Measurements from ENCODE around the gene FAM3D. TPM values are rescaled to one million over a fixed set of nuclear protein-coding genes. Genes with fewer than 3 reads are reported as not detected.

The FAM3D gene
- total RNA-seq, 4 donors from 2014 or later, result not detected

DNA sequence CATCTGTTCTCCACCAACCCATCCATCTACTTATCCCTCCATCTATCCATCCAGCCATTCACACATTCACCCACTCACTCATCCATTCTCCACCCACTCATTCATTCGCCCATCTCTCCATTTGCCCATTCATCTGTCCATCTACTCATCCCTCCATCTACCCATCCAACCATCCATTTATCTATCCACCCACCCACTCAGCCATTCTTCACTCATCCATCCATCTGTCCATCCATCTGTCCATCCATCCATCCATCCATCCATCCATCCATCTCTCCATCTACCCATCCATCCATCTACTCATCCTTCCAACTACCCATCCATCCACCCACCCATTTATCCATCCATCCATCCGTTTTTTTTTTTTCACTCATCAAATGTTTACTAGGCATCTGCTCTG lies 13.9 kb downstream of the FAM3D start:
- Histone ChIP-seq H3K36me3 (no peaks in the 10 kb centered on the region), H3K9me3 (no peaks in the 10 kb centered on the region), H3K27me3 (peaks cover 0 to 11% (median 0%) of the 10 kb centered on the region in 4 donors), H3K4me3 (no peak overlapping the region), H3K4me1 (no peaks in the 10 kb centered on the region), H3K27ac (replicated peaks in 1 of 4) (no peak overlapping the region)
- no peak for DNase-seq (ENCODE audit: extremely low spot score)
- 80% methylated on average over 2 of the region's 2 CpGs for WGBS
- no peak for TF ChIP-seq EP300 (IDR thresholded peaks at IDR 0.05)
- intact Hi-C loops (cut with DNase I), result no loop called here

DNA sequence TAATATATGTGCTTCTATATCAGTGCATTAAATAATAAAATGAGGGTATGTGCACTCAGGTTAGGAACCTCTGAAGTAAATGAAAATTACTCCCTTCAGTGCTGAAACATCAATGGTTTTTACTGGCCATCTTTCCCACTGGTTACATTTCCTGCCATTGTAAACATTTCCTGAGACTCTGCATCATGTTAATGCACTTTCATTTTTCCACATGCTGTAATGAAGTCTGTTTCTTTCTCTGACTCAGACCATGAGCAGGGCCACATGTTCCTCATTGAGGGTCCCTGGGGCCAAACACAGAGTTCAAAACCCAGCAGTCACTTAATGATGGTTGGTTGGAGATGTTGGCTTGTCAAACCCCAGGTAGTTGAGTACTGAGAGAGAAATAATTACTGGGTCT lies 15.3 kb downstream of the FAM3D start:
- Histone ChIP-seq H3K27ac (replicated peaks in 1 of 4) (no peak overlapping the region), H3K9me3 (no peaks in the 10 kb centered on the region), H3K4me3 (no peak overlapping the region), H3K36me3 (no peaks in the 10 kb centered on the region), H3K27me3 (peaks cover 0 to 3% (median 0%) of the 10 kb centered on the region in 4 donors), H3K4me1 (peaks cover 0 to 8% (median 5%) of the 10 kb centered on the region in 4 donors)
- DNase-seq (ENCODE audit: extremely low spot score), result no peak
- TF ChIP-seq, protein P1, sequence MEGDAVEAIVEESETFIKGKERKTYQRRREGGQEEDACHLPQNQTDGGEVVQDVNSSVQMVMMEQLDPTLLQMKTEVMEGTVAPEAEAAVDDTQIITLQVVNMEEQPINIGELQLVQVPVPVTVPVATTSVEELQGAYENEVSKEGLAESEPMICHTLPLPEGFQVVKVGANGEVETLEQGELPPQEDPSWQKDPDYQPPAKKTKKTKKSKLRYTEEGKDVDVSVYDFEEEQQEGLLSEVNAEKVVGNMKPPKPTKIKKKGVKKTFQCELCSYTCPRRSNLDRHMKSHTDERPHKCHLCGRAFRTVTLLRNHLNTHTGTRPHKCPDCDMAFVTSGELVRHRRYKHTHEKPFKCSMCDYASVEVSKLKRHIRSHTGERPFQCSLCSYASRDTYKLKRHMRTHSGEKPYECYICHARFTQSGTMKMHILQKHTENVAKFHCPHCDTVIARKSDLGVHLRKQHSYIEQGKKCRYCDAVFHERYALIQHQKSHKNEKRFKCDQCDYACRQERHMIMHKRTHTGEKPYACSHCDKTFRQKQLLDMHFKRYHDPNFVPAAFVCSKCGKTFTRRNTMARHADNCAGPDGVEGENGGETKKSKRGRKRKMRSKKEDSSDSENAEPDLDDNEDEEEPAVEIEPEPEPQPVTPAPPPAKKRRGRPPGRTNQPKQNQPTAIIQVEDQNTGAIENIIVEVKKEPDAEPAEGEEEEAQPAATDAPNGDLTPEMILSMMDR (IDR thresholded peaks at IDR 0.05), result no peak
- TF ChIP-seq POLR2A (IDR thresholded peaks at IDR 0.05; ENCODE audit: low read depth) (no peak), POLR2AphosphoS5 (IDR thresholded peaks at IDR 0.05) (no peak), EP300 (IDR thresholded peaks at IDR 0.05) (no peak)
- intact Hi-C loops (cut with DNase I), result no loop called here

DNA sequence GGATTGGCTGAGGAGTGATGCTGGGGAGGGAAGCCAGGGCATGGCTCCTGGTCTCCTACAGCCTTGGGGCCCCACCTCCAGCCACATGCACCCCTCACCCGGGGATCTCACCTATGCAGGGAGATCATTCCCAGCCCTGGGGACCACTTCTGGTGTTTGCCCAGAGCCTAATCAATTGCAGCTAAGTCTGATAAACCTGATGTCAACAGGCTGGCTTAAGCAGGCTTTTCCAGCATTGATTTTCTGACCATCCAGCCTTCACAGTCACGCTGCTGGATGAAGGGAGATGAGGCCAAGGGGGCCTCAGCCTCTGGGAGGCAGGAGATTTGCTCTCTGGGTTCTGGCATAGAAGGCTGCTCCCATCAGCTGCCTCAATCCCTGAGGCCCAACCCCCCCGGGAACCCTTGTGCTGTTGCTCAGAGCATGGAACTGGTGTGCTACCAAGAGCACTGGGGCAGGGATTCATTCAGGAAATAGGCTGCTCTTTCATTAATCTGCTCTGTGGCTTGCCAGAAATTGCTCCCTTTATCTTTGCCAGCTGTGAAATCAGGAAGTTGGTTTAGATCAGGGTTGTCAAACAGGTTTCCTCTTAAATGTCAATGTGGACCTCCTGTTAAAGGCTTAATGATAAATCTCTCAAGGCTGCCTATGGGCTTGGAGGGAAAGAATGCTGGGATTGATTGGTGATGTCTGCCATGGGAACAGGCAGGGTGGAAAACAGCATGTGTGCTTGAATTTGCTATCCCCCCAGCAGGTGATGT lies 19.0 kb downstream of the FAM3D start:
- WGBS, result 80% methylated on average over 1 of the region's 3 CpGs
- intact Hi-C loops (cut with DNase I), result loop anchor here (10.0 kb wide), 1 partner anchor 407 kb away; the partner anchor contains the start of gene CFAP20DC
- Histone ChIP-seq H3K27ac (replicated peaks in 1 of 4) (no peak overlapping the region), H3K4me3 (no peak overlapping the region), H3K36me3 (no peaks in the 10 kb centered on the region), H3K4me1 (peaks cover 0 to 9% (median 5%) of the 10 kb centered on the region in 4 donors), H3K9me3 (no peaks in the 10 kb centered on the region), H3K27me3 (no peaks in the 10 kb centered on the region)
- TF ChIP-seq POLR2A (IDR thresholded peaks at IDR 0.05; ENCODE audit: low read depth) (no peak), POLR2AphosphoS5 (IDR thresholded peaks at IDR 0.05) (no peak), EP300 (IDR thresholded peaks at IDR 0.05) (no peak)
- TF ChIP-seq, protein P1 (IDR thresholded peaks at IDR 0.05), result no peak
- no peak for DNase-seq (ENCODE audit: extremely low spot score)

DNA sequence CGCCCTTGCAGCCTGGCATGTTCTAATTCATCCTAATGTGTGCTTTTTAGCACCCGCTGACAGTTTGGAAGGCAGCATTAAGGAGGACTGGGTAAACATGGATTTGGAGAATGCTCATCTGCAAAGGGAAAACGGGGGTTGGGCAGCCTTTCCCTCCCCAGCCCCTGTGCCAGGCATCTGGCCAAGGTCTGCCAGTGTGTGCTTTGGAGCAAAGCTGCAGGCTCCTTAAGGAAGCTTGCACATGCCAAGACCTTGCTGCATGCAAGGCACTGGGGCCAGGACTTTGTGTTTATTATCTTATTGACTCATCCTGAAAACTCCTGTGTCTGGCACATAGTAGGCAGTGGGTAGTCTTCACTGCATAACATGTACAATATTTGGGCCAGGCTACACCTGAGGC lies 20.1 kb downstream of the FAM3D start:
- H3K36me3 ChIP-seq, result no peaks in the 10 kb centered on the region
- 75% methylated on average over 2 of the region's 3 CpGs for WGBS
- no peaks in the 10 kb centered on the region for H3K27me3 ChIP-seq
- H3K27ac ChIP-seq (replicated peaks in 1 of 4), result no peak overlapping the region
- TF ChIP-seq POLR2AphosphoS5 (IDR thresholded peaks at IDR 0.05) (no peak), EP300 (IDR thresholded peaks at IDR 0.05) (no peak), POLR2A (IDR thresholded peaks at IDR 0.05; ENCODE audit: low read depth) (no peak)
- TF ChIP-seq, protein P1 (IDR thresholded peaks at IDR 0.05), result no peak
- intact Hi-C loops (cut with DNase I), result loop anchor here (10.0 kb wide), 1 partner anchor 408 kb away; the partner anchor contains the start of gene CFAP20DC
- peaks cover 0 to 9% (median 5%) of the 10 kb centered on the region in 4 donors for H3K4me1 ChIP-seq
- no peaks in the 10 kb centered on the region for H3K9me3 ChIP-seq
- no peak for DNase-seq (ENCODE audit: extremely low spot score)
- no peak overlapping the region for H3K4me3 ChIP-seq

DNA sequence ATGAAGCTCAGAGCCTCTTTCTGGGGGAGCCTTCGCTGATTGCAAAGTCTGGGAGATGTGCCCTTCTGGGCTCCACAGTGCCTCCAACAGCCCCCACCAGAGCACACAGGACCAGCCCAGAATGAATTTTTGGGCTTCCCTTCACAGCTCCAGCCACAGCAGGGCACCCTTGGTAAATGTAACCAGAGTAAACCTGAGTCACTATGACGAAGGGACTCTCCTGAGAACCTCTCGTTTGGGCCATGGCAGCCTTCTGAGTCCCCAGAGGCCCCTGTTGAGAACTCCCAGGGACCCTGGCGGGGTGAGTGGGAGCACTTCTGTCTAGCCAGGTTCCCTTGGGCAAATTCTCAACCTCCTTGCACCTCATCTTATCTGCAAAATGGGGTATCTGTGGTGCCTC lies 20.8 kb downstream of the FAM3D start:
- no peaks in the 10 kb centered on the region for H3K36me3 ChIP-seq
- no peak overlapping the region for H3K27ac ChIP-seq (replicated peaks in 1 of 4)
- no peak for TF ChIP-seq POLR2AphosphoS5 (IDR thresholded peaks at IDR 0.05)
- no peak for TF ChIP-seq EP300 (IDR thresholded peaks at IDR 0.05)
- TF ChIP-seq POLR2A (IDR thresholded peaks at IDR 0.05; ENCODE audit: low read depth), result no peak
- TF ChIP-seq, protein P1 (IDR thresholded peaks at IDR 0.05), result no peak
- no peak for DNase-seq (ENCODE audit: extremely low spot score)
- 91% methylated on average over 4 of the region's 4 CpGs for WGBS
- H3K4me3 ChIP-seq, result no peak overlapping the region
- no peaks in the 10 kb centered on the region for H3K9me3 ChIP-seq
- H3K27me3 ChIP-seq, result no peaks in the 10 kb centered on the region
- H3K4me1 ChIP-seq, result peaks cover 0 to 11% (median 7%) of the 10 kb centered on the region in 4 donors
- intact Hi-C loops (cut with DNase I), result loop anchor here (10.0 kb wide), 1 partner anchor 409 kb away; the partner anchor contains the start of gene CFAP20DC
